Measurements from ENCODE around the gene SHCBP1L. TPM values are rescaled to one million over a fixed set of nuclear protein-coding genes. Genes with fewer than 3 reads are reported as not detected.

Gene SHCBP1L
- total RNA-seq, 1 experiment from 2014 or later: not detected

DNA sequence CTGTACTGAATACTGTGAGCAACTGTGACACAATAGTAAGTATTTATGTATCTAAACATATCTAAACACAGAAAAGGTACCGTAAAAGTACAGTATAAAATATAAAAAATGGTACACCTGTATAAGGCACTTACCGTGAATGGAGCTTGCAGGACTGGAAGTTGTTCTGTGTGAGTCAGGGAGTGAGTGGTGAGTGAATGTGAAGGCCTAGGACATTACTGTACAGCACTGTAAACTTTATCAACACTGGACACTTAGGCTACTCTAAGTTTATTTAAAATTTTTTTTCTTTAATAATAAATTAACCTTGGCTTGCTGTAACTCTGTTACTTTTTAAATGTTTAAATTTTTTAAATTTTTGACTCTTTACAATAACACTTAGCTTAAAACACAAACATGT, 24.5 kb upstream of the SHCBP1L start:
- BruUV-seq (replicated peaks): no TSS peak
- Histone ChIP-seq H3K9me3 (ENCODE audit: control insufficient read depth, insufficient read depth, low read depth, low read length) (no peaks in the 10 kb centered on the region), H3K36me3 (ENCODE audit: control insufficient read depth, insufficient read depth, low read length) (no peaks in the 10 kb centered on the region), H3K4me1 (ENCODE audit: control insufficient read depth, insufficient read depth, low read length) (no peaks in the 10 kb centered on the region), H3K4me3 (ENCODE audit: low read depth in 2 of 2, low read length in 2 of 2) (no peak overlapping the region), H3K27me3 (ENCODE audit: control insufficient read depth, insufficient read depth, low read length) (no peaks in the 10 kb centered on the region), H3K27ac (ENCODE audit: low read length) (no peak overlapping the region)
- ChIA-PET CTCF (no interaction called here), POLR2A (interaction anchor here (0.6 kb wide), 1 partner anchor 1336 kb away, joined by 6 read pairs; no protein-coding TSS in a partner anchor)
- in situ Hi-C loops (cut with HindIII; ENCODE audit: low pct_unique_long_range_greater_than_20kb, low sequenced_read_pairs): no loop called here
- TF ChIP-seq, protein P1, sequence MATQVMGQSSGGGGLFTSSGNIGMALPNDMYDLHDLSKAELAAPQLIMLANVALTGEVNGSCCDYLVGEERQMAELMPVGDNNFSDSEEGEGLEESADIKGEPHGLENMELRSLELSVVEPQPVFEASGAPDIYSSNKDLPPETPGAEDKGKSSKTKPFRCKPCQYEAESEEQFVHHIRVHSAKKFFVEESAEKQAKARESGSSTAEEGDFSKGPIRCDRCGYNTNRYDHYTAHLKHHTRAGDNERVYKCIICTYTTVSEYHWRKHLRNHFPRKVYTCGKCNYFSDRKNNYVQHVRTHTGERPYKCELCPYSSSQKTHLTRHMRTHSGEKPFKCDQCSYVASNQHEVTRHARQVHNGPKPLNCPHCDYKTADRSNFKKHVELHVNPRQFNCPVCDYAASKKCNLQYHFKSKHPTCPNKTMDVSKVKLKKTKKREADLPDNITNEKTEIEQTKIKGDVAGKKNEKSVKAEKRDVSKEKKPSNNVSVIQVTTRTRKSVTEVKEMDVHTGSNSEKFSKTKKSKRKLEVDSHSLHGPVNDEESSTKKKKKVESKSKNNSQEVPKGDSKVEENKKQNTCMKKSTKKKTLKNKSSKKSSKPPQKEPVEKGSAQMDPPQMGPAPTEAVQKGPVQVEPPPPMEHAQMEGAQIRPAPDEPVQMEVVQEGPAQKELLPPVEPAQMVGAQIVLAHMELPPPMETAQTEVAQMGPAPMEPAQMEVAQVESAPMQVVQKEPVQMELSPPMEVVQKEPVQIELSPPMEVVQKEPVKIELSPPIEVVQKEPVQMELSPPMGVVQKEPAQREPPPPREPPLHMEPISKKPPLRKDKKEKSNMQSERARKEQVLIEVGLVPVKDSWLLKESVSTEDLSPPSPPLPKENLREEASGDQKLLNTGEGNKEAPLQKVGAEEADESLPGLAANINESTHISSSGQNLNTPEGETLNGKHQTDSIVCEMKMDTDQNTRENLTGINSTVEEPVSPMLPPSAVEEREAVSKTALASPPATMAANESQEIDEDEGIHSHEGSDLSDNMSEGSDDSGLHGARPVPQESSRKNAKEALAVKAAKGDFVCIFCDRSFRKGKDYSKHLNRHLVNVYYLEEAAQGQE (IDR thresholded peaks at IDR 0.05; ENCODE audit: insufficient read depth in 1 of 2, low read depth in 2 of 2, low read length in 1 of 2): no peak
- TF ChIP-seq POLR2AphosphoS5 (IDR thresholded peaks at IDR 0.05; ENCODE audit: low read depth, low read length) (no peak), TCF7L2 (IDR thresholded peaks at IDR 0.05; ENCODE audit: low read depth, low read length) (no peak), CTCF (IDR thresholded peaks at IDR 0.05) (no peak), SIN3A (IDR thresholded peaks at IDR 0.05; ENCODE audit: borderline replicate concordance, insufficient read depth, low read depth, low read length) (no peak)
- ATAC-seq: no peak
- no peak for DNase-seq (ENCODE audit: low read depth, low spot score)
- intact Hi-C loops (cut with micrococcal nuclease; ENCODE audit: unreplicated experiment): no loop called here

DNA sequence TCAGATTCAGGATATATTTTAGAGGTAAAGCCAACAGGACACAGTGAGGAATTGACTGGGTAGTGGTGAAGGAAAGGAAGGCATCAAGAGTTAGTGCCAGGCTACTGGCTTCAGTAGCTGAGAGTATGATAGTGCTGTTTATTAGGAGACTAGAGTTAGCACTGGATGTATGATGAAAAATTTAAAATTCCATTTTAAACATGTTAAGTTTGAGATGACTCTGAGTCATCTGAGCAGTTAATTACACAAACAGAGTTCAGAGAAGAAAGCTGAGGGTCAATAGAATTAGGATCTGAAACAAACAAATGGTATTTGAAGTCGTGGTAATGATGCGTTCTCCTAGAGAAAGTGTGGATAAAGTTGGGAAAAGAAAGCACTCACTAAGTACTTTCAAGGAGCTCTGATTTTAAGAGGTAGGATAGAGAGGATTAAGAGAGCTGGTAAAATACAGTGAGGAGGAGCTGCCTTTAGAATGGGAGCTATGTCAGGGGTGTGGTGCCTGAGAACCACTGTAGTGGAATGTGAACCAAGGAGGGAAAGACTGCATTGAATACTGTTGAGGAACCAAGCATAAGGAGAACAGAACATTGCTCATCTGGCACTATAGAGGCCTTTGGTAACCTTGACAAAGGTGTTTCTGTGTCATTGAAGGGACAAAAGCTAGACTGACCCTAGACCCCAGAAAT, 21.7 kb upstream of the SHCBP1L start:
- ATAC-seq (no peak), DNase-seq (ENCODE audit: low read depth, low spot score) (no peak)
- no peak for TF ChIP-seq TCF7L2 (IDR thresholded peaks at IDR 0.05; ENCODE audit: low read depth, low read length)
- TF ChIP-seq CTCF (IDR thresholded peaks at IDR 0.05): no peak
- TF ChIP-seq, protein P1 (IDR thresholded peaks at IDR 0.05; ENCODE audit: insufficient read depth in 1 of 2, low read depth in 2 of 2, low read length in 1 of 2): no peak
- TF ChIP-seq POLR2AphosphoS5 (IDR thresholded peaks at IDR 0.05; ENCODE audit: low read depth, low read length): no peak
- no peak for TF ChIP-seq SIN3A (IDR thresholded peaks at IDR 0.05; ENCODE audit: borderline replicate concordance, insufficient read depth, low read depth, low read length)
- H3K4me1 ChIP-seq (ENCODE audit: control insufficient read depth, insufficient read depth, low read length): no peaks in the 10 kb centered on the region
- no peaks in the 10 kb centered on the region for H3K27me3 ChIP-seq (ENCODE audit: control insufficient read depth, insufficient read depth, low read length)
- intact Hi-C loops (cut with micrococcal nuclease; ENCODE audit: unreplicated experiment) (no loop called here), in situ Hi-C loops (cut with HindIII; ENCODE audit: low pct_unique_long_range_greater_than_20kb, low sequenced_read_pairs) (no loop called here)
- no peak overlapping the region for H3K4me3 ChIP-seq (ENCODE audit: low read depth in 2 of 2, low read length in 2 of 2)
- no peaks in the 10 kb centered on the region for H3K36me3 ChIP-seq (ENCODE audit: control insufficient read depth, insufficient read depth, low read length)
- ChIA-PET CTCF (no interaction called here), POLR2A (no interaction called here)
- no peaks in the 10 kb centered on the region for H3K9me3 ChIP-seq (ENCODE audit: control insufficient read depth, insufficient read depth, low read depth, low read length)
- BruUV-seq (replicated peaks): no TSS peak
- no peak overlapping the region for H3K27ac ChIP-seq (ENCODE audit: low read length)
